Renal cortex interstitium (tissue), 11 donors: Measurements from ENCODE around the gene KCNAB2. TPM values are rescaled to one million over a fixed set of nuclear protein-coding genes. Genes with fewer than 3 reads are reported as not detected.
A peak's percentile ranks its signal among the peaks of the same experiment; 100 is the strongest.

Experiments used
- DNase-seq, 11 donors: peaks; one replicate each; pipeline ENCODE4 v3.0.0-alpha.2; 2013; ENCODE audit warnings: low read depth in 9 of 11, low spot score in 4 of 11; ENCODE audit errors: extremely low read depth in 1 of 11
- polyA plus RNA-seq, 3 donors: library from polyadenylated mRNA; unstranded; fragments of 120-200 nt; gene quantifications; one replicate each; pipeline ENCODE4 v1.2.1, GENCODE V29; 2013; ENCODE audit not compliant: insufficient read length in 3 of 3

Gene KCNAB2
- polyA plus RNA-seq, 3 donors, result 2.8 to 5.9 (median 4.9) TPM

DNA sequence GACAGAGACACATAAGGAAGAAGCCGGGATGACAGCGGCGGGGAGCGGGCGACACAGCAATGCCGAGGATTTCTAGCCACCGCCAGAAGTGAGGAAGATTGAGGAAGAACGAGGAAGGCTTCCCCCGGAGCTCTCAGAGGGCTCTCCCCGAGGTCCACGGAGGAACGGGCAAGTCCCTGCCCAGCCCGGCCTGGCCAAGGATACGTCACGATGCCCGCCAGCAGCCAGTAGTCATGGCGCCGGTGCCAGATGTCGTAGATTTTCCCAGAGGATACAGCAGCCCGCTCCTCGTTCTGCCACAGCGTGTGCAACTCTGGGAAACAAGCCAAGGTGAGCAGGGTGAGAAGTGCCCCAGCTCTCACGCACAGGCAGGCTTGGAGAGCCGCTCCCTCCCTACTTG is 65.9 kb downstream of the KCNAB2 start:
- DNase-seq, result no peak

- DNase-seq, result no peak
Observed at GRCh38 chr1:6111991-6112689, 66.5 kb downstream of the KCNAB2 start.

DNA sequence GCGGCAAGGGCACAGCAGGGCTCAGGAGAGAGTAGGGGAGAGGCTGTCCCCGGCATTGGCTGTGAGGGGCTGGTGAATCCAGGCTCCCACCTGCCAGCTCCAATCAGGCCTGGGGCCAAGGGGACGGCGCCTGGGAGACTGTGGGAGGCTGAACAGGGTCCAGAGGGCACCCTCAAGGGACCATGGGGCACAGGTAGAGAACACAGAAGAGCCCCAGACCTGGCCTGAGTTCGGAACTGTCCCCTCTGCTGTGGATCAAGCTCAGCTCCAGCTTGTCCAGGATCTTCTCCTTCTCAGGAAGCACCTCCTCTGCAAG is 67.0 kb downstream of the KCNAB2 start:
- DNase-seq, result no peak

DNA sequence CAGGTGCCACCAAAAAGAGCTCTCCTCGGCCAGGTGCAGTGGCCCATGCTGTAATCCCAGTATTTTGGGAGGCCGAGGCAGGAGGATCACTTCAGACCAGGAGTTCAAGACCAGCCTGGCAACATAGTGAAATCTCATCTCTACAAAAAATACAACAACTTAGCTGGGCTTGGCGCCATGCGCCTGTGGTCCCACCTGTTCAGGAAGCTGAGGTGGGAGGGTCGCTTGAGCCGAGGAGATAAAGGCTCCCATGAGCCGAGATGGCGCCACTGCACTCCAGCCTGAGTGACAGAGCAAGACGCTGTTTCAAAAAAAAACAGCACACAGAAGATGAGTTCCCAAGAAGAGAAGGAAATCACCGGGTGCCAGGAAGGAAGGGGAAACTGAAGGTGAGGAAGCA is 67.4 kb downstream of the KCNAB2 start:
- no peak for DNase-seq

GRCh38 chr1:6113745-6114144 is 68.1 kb downstream of the KCNAB2 start:
- DNase-seq, result no peak

- no peak for DNase-seq
Observed at GRCh38 chr1:6116137-6116536, 70.4 kb downstream of the KCNAB2 start.

- DNase-seq, result no peak
Observed at GRCh38 chr1:6117064-6117463, 71.4 kb downstream of the KCNAB2 start.

GRCh38 chr1:6117624-6118023 is 71.9 kb downstream of the KCNAB2 start:
- no peak for DNase-seq

DNA sequence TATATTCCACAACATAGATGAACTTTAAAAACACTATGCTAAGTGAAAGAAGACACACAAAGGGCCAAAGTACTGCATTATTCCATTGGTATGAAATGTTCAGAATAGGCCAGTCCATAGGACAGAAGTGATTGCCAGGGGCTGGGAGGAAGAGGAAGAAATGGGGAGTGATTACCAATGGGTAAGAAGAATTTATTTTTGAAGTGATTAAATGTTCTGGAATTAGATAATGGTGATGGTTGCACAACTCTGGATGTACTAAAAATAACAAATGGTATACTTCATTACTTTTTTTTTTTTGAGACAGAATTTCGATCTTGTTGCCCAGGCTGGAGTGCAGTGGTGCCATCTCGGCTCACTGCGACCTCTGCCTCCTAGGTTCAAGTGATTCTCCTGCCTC is 72.7 kb downstream of the KCNAB2 start:
- no peak for DNase-seq

DNA sequence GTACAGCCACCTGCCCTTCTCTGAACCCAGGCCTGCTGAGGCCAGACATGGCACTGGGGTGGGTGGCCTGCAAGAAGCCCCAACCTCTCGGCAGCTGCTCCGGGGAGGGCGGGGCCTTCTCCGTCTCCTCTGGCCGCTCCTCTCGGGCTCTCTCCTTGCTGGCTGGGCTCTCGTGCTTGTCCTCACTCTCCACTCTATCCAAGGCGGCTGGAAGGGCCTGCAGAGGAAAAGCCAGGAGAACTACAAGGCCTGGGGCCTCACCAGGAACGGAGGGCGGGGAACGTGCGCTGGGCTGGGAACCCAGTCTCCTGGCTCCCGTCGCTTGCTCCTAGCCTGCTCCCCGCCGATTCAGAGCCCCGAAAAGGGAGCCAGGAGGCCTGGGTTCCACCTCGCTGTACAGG is 75.3 kb downstream of the KCNAB2 start:
- DNase-seq, result no peak

DNA sequence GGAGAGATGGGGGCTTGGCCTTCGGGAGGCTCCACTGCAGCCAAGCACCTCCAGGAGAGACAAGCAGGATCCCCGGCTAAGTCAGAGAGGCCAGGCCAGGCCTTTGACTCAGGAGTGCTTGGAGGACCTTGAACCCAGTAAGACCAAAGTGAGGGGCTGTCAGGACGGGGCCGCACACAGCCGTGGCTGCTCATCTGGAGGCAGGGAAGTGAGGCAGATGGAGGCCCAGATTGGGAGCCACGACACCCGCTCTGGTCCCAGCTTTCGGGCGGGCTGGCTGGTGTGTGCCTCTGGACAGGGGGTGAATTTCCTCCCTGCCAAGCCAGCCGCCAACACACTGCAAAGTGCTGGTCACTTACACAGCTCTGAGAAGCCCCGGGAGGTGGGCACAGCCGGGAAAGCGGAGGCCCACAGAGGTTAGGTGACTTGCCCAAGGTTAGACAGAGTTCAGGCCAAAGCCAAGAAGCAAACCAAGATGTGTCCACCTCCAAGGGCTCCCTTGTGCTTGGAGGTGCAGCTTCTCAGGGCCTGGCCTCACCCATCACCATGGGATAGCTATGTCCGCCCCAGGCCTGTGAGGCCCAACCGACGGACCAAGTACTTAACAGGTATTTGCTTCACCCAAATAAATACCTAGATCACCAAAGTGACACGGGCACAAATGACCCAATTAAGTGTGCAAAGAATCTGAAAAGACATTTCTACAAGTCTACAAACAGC is 76.1 kb downstream of the KCNAB2 start:
- no peak for DNase-seq

DNA sequence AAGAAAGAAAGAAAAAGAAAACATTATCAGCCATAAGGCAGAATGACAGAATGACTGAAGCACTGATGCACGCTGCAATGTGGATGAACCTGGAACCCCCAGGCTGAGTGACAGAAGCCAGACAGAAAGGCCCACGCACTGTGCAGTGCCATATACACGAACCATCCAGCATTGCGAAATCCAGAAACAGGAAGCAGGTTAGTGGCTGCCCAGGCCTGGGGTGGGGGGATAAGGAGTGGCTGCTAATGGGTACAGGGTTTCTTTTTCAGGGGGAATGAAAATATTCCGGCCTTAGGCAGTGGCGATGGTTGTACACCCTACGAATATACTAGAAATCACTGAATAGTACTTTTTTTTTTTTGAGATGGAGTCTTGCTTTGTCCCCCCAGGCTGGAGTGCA is 77.4 kb downstream of the KCNAB2 start:
- DNase-seq, result no peak

DNA sequence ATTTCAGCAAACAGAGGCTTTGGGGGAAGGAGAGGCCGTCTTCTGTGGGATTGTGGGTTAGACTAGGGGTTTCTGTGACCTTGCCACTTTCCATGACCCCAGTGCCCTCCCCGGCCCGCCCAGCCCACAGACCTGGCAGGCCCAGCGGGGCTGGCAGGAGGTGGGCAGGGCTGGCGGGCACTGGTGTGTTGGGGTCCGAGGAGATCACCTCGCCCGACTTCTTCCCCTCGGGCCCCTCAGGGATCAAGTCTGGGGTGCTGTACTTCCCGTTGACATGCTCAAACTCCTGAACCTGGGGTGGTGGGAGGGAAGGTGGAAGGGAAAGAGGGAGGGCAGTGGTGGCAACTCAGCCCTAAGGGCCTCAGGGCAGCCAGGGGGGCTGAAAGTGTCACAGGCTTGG is 78.1 kb downstream of the KCNAB2 start:
- DNase-seq, result no peak

- DNase-seq, result no peak
Observed at GRCh38 chr1:6124341-6124740, 78.7 kb downstream of the KCNAB2 start.

DNA sequence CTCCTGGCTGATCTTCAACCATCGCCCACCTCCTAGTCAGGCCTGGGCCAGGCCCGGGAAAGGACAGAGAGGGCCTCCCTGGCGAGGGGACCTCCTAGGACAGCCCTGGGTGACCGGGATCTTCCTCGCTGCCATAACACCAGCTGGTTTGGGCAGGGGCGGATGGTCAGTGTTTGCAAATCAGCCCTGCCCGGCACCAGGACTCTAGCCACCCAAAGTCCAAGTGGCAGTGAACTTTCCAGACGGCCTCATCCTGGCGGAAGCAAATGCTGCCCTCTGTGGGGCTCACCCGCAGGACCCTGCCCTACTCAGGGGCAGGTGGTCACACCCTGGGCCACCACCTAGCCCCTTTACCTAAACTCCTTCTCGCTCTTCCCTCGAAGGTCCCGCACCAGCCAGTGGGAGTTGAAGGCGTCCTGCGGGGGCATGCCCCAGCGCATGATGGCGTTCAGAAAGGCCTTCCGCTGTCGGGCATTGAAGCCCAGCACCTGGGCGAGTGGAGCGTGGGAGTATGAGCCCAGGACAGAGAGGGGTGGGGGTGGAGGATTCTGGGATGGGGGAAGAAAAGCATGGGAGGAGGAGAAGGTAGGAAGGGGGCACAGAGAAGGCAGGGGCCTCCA is 79.2 kb downstream of the KCNAB2 start:
- DNase-seq, result no peak

DNA sequence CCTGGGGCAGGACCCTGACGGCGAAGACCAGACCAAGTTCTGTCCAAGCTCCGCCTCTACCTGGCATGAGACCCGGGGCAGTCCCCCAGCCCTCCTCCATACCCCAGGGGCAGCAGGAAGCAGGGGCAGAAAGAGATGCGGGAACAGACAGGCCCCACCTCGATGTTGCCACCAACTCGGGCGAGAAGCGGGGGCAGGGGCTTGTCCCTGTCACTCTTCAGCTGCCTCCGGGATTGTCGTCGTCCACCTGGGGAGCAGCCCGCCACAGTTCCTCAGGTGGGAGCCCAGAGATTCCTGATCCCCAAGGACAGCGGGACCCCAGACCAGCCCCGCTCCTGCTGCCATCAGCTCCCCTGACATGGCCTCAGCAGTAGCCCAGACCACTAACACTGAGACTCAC is 79.7 kb downstream of the KCNAB2 start:
- DNase-seq, result no peak

DNA sequence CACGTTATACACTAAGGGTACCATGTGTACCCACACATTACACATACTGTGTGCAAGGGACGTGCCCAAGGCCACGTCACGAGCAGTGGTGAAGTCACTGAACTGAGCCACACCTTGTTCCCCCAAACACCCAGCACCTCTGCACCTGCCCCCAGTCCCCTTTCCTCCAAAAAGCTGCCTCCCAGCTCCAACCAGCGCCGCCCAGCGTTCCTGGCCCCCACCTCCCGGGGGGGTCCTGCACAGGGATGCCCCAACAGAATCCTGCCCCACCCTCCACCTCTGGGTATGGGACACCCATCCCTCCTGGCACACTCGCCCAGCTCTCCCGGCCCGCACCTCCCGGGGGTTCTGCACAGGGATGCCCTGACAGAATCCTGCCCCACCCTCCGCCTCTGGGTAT is 80.3 kb downstream of the KCNAB2 start:
- no peak for DNase-seq

- no peak for DNase-seq
Observed at GRCh38 chr1:6126521-6127067, 80.9 kb downstream of the KCNAB2 start.

DNA sequence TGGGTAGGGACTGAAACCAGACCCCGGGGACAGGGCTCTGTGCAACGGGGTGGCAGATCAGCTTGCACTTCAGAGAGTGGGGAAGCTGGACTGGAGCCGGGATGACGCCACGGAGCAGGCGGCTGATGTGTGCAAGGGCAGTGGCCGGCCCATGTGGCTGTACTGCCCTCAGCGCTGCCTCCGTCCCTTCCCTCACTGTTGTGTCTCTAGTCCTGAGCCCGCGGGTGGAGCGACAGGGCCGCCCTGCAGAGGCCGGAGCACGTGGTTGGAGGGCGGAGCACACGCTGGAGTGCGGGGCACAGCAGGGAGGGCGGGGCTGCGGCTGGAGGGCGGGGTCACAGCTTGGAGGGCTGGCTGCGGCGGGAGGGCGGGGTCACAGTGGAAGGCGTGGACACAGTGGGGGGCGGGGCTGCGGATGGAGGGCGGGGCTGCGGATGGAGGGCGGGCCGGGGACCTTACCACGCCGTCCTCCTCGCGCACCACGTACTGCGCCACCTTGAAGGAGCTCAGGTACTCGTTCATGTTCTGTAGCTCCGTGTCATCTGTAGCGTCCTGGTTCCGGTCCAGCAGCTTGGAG is 82.0 kb downstream of the KCNAB2 start:
- peak in 8 of 11 donors; percentile 30 to 54 (median 40) for DNase-seq
